ENCODE measurements around the gene MAP3K4.

The MAP3K4 gene

DNA sequence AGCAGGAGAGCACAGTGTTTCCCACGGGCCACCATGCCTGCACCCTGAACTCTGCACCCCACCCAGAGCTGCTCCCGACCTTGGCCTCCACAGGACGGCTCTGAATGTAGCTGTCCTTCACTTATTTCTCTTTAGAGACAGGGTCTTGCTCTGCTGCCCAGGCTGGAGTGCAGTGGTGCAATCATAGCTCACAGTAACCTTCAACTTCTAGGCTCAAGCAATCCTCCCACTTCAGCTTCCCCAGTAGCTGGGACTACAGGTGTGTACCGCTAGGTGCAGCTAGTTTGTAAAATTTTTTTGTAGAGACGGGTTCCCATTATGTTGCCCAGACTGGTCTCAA, 151.4 kb downstream of the MAP3K4 start:
- Histone ChIP-seq H3K27me3 (ENCODE audit: control insufficient read depth, insufficient read depth, low read length) (no peaks in the 10 kb centered on the region), H3K4me2 (ENCODE audit: low read length) (no peak overlapping the region), H3K36me3 (ENCODE audit: insufficient read depth, low read length) (peaks cover 3% of the 10 kb centered on the region), H3K4me1 (ENCODE audit: control insufficient read depth, insufficient read depth, low read length) (peaks cover 13% of the 10 kb centered on the region), H3K4me3 (ENCODE audit: low read length) (no peak overlapping the region), H3K9me3 (replicated peaks; ENCODE audit: low read length) (no peaks in the 10 kb centered on the region), H3K9ac (ENCODE audit: low read depth, low read length) (no peak overlapping the region)

DNA sequence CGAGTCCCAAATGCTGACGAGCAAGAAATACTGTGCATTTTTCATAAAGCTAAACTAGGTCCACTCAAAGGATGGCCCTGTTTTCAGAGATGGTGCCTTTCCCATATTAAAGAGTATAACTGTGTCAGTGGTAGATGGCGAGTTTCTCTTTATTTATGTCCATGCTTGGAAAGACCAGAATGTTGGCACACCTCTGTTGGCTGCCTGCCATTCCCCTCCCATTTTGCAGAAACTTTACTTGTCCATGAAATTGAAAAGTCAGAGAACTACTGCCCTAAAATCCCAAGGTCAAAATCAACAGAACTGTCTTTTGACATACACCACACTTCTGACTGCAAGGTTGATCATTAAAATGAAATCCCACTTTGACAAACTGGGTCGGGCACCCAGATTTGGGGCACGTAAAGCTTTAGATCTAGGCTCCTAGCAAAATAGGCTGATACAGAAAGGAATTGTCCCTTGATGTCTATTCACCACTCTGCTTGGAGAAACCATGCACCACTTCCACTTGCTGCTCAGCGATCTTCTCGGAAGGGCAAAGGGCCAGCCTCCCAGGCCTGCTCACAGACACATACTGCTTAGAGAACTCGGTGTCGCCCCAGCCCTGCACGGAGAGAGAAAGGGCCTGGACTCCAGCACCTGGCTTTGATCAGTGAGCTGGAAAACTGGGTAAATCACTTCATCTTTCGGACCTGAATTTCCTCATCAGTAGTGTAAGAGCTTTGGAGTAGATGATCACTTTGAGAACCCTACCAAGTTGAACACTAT, 152.3 kb downstream of the MAP3K4 start:
- H3K36me3 ChIP-seq (ENCODE audit: insufficient read depth, low read length): peaks cover 3% of the 10 kb centered on the region
- H3K4me2 ChIP-seq (ENCODE audit: low read length): no peak overlapping the region
- H3K9ac ChIP-seq (ENCODE audit: low read depth, low read length): no peak overlapping the region
- H3K9me3 ChIP-seq (replicated peaks; ENCODE audit: low read length): no peaks in the 10 kb centered on the region
- no peaks in the 10 kb centered on the region for H3K27me3 ChIP-seq (ENCODE audit: control insufficient read depth, insufficient read depth, low read length)
- no peak overlapping the region for H3K4me3 ChIP-seq (ENCODE audit: low read length)
- H3K4me1 ChIP-seq (ENCODE audit: control insufficient read depth, insufficient read depth, low read length): peaks cover 12% of the 10 kb centered on the region

DNA sequence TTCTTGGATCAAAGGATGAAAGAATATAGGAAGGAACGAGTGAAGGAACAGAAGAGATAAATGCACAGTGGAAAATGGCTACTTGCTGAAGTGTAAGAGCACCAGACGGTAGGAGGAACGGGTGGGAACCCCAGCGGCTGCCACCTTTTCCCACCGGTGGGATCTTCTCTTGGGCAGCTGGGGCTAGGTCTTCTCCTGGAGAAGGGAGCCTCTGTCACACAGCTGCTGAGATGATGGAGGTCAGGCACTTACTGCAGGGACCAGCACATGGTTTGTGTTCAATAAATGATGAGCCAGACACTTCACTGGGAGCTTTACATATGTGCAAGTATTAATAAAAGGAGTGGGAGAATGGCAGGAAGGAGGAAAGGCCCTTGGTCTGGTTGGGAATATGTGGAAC, 158.6 kb downstream of the MAP3K4 start:
- H3K4me3 ChIP-seq (ENCODE audit: low read length): no peak overlapping the region
- H3K4me2 ChIP-seq (ENCODE audit: low read length): no peak overlapping the region
- no peaks in the 10 kb centered on the region for H3K4me1 ChIP-seq (ENCODE audit: control insufficient read depth, insufficient read depth, low read length)
- H3K9ac ChIP-seq (ENCODE audit: low read depth, low read length): no peak overlapping the region
- H3K9me3 ChIP-seq (replicated peaks; ENCODE audit: low read length): no peaks in the 10 kb centered on the region
- no peaks in the 10 kb centered on the region for H3K27me3 ChIP-seq (ENCODE audit: control insufficient read depth, insufficient read depth, low read length)
- peaks cover 3% of the 10 kb centered on the region for H3K36me3 ChIP-seq (ENCODE audit: insufficient read depth, low read length)

DNA sequence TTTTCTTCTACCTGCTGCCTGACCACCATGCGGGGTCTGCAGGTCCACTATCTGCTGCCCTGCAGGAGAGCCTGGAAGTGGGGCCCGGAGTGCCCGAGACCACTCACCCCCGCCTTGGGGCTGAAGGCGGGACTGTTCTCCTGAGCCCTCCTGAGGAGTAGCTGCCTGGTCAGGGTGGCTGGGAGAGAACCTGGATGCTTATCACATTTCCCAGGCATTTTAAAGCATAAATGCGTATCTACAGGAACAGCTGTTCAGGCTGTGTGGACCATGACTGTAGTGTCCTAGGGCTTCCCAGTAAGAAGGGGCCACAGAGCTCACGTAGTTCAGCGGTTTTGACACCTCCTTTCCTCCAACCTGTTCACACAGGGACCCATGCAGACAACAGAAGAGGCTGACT, 159.0 kb downstream of the MAP3K4 start:
- Histone ChIP-seq H3K9ac (ENCODE audit: low read depth, low read length) (no peak overlapping the region), H3K4me3 (ENCODE audit: low read length) (no peak overlapping the region), H3K4me2 (ENCODE audit: low read length) (no peak overlapping the region), H3K27me3 (ENCODE audit: control insufficient read depth, insufficient read depth, low read length) (no peaks in the 10 kb centered on the region), H3K9me3 (replicated peaks; ENCODE audit: low read length) (no peaks in the 10 kb centered on the region), H3K36me3 (ENCODE audit: insufficient read depth, low read length) (peaks cover 3% of the 10 kb centered on the region), H3K4me1 (ENCODE audit: control insufficient read depth, insufficient read depth, low read length) (no peaks in the 10 kb centered on the region)

DNA sequence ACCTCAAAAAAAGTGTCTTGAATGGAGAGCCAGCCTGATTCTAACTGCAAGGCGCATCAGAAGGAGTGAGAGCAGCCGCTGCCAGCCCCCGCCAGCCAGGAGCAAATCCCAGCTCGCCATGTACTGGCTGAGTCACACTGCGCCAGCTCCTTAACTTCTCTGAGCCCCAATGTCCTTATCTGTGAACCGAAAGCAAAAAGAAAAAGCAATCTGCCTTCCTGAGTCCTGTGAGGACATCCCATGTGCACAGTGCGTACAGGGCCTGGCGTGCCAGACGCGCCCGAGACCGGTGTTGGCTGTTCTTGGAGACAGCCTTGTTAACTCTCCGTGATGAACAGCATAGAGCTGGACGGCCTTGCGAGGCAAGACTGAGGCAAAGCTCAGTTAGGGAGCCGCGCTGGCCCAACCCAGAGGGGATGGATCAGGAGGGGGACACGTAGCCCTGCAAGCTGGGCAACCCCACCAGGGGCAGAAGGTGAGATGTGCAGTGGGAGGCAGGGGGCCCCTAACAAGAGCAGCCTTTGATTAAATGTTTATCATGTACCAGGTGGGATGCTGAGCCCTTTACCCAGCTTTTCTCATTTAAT, 159.6 kb downstream of the MAP3K4 start:
- Histone ChIP-seq H3K9ac (ENCODE audit: low read depth, low read length) (no peak overlapping the region), H3K36me3 (ENCODE audit: insufficient read depth, low read length) (peaks cover 3% of the 10 kb centered on the region), H3K4me2 (ENCODE audit: low read length) (no peak overlapping the region), H3K9me3 (replicated peaks; ENCODE audit: low read length) (no peaks in the 10 kb centered on the region), H3K4me3 (ENCODE audit: low read length) (no peak overlapping the region), H3K27me3 (ENCODE audit: control insufficient read depth, insufficient read depth, low read length) (no peaks in the 10 kb centered on the region), H3K4me1 (ENCODE audit: control insufficient read depth, insufficient read depth, low read length) (no peaks in the 10 kb centered on the region)

DNA sequence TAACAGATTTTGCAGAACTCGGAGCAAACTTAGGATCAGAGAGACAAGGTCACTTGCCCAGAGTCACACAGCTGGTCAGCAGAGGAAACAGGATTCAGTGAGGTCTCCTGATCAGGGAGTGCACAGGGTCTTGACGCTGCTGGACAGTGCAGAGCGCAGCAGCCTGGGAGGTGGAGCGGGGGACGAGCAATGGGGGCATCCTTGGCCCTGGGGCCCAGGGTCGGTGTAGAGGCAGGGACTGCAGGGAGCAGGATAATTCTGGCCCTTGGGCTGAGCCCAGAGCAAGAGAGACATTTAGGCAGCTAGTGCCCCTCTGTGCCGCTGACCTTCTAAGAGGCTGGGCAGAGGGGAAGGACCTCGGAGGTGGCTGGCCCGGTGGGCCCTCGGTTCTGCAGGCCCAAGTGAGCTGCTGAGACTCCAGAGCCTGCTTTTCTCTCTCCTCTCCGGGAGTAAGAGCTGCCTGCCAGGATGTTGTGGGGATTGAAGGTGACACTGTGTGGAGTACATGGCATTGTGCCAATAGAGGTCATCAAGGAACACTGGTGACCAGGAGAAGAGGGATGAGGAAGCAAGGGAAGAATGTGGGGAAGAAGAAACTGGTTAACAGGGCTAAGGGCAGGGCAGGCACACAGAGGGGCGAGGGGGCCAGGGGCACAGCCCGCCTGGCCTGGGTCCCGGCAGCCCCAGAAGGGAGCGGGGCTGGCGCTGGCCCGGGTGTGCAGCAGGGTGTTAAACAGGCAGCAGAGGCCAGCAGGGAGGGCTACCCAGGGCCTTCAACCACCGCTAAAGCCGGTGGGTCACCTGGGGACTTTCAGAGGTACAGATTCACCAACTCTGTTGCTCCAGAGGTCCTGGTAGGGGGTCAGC, 160.3 kb downstream of the MAP3K4 start:
- Histone ChIP-seq H3K4me1 (ENCODE audit: control insufficient read depth, insufficient read depth, low read length) (no peaks in the 10 kb centered on the region), H3K27me3 (ENCODE audit: control insufficient read depth, insufficient read depth, low read length) (no peaks in the 10 kb centered on the region), H3K9ac (ENCODE audit: low read depth, low read length) (no peak overlapping the region), H3K4me3 (ENCODE audit: low read length) (no peak overlapping the region), H3K9me3 (replicated peaks; ENCODE audit: low read length) (no peaks in the 10 kb centered on the region), H3K4me2 (ENCODE audit: low read length) (no peak overlapping the region), H3K36me3 (ENCODE audit: insufficient read depth, low read length) (peaks cover 3% of the 10 kb centered on the region)

DNA sequence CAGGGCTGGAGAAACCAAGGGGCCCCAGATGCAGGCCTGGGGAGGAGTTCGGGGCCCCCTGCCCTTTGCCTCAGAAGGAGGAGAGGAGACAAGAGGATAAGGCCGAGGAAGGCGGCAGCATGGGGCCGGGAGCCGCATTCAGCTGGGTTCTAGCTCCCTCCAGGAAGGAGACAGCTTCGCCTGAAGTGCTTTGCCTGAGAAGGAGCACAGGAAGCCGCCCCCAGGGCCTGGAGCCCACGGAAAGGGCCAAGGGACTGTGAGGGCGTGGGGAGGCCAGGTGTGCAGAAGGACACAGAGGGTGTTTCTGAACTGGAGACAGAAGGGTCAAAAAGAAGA, 160.9 kb downstream of the MAP3K4 start:
- Histone ChIP-seq H3K4me2 (ENCODE audit: low read length) (no peak overlapping the region), H3K36me3 (ENCODE audit: insufficient read depth, low read length) (peaks cover 3% of the 10 kb centered on the region), H3K9me3 (replicated peaks; ENCODE audit: low read length) (no peaks in the 10 kb centered on the region), H3K9ac (ENCODE audit: low read depth, low read length) (no peak overlapping the region), H3K4me1 (ENCODE audit: control insufficient read depth, insufficient read depth, low read length) (no peaks in the 10 kb centered on the region), H3K27me3 (ENCODE audit: control insufficient read depth, insufficient read depth, low read length) (no peaks in the 10 kb centered on the region), H3K4me3 (ENCODE audit: low read length) (no peak overlapping the region)

DNA sequence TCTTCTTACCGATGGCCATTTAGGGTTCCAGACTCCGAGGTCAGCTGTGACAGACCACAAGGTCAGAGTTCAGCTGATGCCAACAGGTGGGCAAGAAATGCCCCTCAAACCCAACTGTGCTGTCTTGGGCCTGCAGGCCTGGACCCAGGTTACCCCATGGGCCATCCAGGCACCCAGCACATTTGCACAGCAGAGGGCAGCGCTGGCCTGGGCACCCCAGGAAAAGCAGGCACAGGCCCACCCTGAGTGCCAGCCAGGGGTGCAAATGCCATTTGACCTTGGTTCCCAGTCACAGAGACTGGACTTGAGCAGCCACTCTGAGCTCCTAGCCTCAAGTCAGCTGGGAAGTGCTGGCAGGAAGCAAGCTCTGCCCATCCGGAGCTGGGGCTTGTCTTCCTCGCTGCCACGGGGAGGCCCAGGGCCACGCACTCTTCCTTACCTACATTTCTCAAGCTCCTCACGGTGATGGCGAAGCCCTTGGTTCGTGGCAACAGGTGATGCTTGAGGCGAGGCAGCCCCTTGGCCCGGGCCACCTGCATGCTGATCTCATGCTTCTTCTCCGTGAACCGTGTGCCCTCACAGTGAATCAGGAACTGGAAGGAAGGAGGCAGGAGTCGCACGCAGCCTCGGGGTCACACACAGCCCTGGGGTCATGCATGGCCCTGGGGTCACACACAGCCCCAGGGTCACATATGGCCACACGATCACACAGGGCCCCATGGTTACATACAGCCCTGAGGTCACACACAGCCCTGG, 161.5 kb downstream of the MAP3K4 start:
- Histone ChIP-seq H3K4me2 (ENCODE audit: low read length) (no peak overlapping the region), H3K4me3 (ENCODE audit: low read length) (no peak overlapping the region), H3K9ac (ENCODE audit: low read depth, low read length) (no peak overlapping the region), H3K4me1 (ENCODE audit: control insufficient read depth, insufficient read depth, low read length) (no peaks in the 10 kb centered on the region), H3K36me3 (ENCODE audit: insufficient read depth, low read length) (peaks cover 3% of the 10 kb centered on the region), H3K9me3 (replicated peaks; ENCODE audit: low read length) (no peaks in the 10 kb centered on the region), H3K27me3 (ENCODE audit: control insufficient read depth, insufficient read depth, low read length) (no peaks in the 10 kb centered on the region)

DNA sequence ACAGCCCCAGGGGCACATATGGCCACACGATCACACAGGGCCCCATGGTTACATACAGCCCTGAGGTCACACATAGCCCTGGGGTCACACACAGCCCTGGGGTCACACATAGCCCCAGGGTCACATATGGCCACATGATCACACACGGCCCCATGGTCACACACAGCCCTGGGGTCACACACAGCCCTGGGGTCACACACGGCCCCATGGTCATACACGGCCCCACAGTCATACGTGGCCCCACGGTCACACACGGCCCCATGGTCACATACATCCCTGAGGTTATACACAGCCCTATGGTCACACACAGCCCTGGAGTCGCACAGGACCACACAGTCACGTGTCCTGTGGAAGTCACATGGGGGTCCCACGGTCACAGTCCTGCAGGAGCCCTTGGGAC, 162.2 kb downstream of the MAP3K4 start:
- H3K27me3 ChIP-seq (ENCODE audit: control insufficient read depth, insufficient read depth, low read length): no peaks in the 10 kb centered on the region
- H3K4me3 ChIP-seq (ENCODE audit: low read length): no peak overlapping the region
- no peak overlapping the region for H3K4me2 ChIP-seq (ENCODE audit: low read length)
- peaks cover 3% of the 10 kb centered on the region for H3K36me3 ChIP-seq (ENCODE audit: insufficient read depth, low read length)
- H3K4me1 ChIP-seq (ENCODE audit: control insufficient read depth, insufficient read depth, low read length): no peaks in the 10 kb centered on the region
- no peaks in the 10 kb centered on the region for H3K9me3 ChIP-seq (replicated peaks; ENCODE audit: low read length)
- no peak overlapping the region for H3K9ac ChIP-seq (ENCODE audit: low read depth, low read length)

DNA sequence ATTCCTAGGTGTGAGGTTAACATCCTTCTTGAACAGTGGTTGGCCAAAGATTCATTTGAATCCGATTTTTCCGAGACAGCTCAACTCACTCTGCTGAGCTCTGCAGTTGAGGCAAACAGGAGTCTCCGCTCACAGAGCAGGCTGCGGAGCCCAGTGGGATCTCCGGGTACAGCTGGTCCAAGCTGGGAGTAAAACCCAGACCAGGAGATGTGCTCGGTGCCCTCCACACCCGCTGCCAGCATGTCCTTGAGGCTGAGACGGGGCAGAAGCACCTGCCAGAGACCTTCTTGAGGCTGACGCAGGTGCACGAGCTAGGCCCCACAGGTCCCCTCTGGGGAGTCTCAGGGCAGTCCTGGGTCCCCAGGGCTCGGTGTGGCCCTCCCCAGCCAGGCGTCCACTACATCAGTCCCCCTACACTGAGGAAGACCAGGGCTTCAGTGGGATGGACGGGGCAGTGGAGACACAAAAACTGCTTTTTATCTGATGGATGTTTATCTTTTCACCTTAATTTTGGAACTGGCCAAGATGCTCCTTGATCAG, 163.3 kb downstream of the MAP3K4 start:
- no peaks in the 10 kb centered on the region for H3K27me3 ChIP-seq (ENCODE audit: control insufficient read depth, insufficient read depth, low read length)
- H3K9me3 ChIP-seq (replicated peaks; ENCODE audit: low read length): no peaks in the 10 kb centered on the region
- H3K4me1 ChIP-seq (ENCODE audit: control insufficient read depth, insufficient read depth, low read length): no peaks in the 10 kb centered on the region
- H3K9ac ChIP-seq (ENCODE audit: low read depth, low read length): no peak overlapping the region
- no peak overlapping the region for H3K4me2 ChIP-seq (ENCODE audit: low read length)
- H3K4me3 ChIP-seq (ENCODE audit: low read length): no peak overlapping the region
- H3K36me3 ChIP-seq (ENCODE audit: insufficient read depth, low read length): peaks cover 3% of the 10 kb centered on the region

DNA sequence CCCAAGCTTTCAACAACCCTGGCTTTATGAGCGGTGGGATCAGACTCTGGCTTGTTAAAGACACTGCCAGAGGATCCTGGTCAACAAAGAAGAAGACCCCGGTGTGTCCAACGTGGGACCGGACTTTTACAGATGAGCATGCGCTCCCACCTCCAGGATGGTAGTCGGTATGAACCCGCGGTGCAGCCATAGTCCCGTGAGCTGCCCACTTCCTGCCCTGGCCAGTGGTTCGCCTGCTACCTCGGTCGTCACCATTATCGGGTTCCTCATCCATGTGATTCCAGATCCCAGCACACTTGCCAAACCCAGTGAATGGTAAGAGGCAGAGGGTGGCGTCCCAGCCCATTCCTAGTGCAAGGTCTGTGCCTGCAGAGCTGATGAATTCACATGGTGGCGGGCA, 169.6 kb downstream of the MAP3K4 start:
- Histone ChIP-seq H3K4me1 (ENCODE audit: control insufficient read depth, insufficient read depth, low read length) (peaks cover 6% of the 10 kb centered on the region), H3K4me2 (ENCODE audit: low read length) (no peak overlapping the region), H3K9me3 (replicated peaks; ENCODE audit: low read length) (no peaks in the 10 kb centered on the region), H3K4me3 (ENCODE audit: low read length) (no peak overlapping the region), H3K9ac (ENCODE audit: low read depth, low read length) (no peak overlapping the region), H3K36me3 (ENCODE audit: insufficient read depth, low read length) (peaks cover 11% of the 10 kb centered on the region), H3K27me3 (ENCODE audit: control insufficient read depth, insufficient read depth, low read length) (no peaks in the 10 kb centered on the region)

Measured in skeletal muscle satellite cell (primary cell).